Stimulated activated CD4-positive, alpha-beta T cell treated with anti-CD3 and anti-CD28 coated beads, Interleukin-12 subunit alpha, Interleukin-12 subunit beta, amount 100 ng/mL, for 48 hours (primary cell): Measurements from ENCODE around the gene ANK2.

Experiments used
- DNase-seq, 3 donors: peaks; one replicate each; pipeline ENCODE4 v3.0.0-alpha.2; 2020; ENCODE audit warnings: low read depth in 2 of 3, low spot score in 1 of 3

The ANK2 gene

DNA sequence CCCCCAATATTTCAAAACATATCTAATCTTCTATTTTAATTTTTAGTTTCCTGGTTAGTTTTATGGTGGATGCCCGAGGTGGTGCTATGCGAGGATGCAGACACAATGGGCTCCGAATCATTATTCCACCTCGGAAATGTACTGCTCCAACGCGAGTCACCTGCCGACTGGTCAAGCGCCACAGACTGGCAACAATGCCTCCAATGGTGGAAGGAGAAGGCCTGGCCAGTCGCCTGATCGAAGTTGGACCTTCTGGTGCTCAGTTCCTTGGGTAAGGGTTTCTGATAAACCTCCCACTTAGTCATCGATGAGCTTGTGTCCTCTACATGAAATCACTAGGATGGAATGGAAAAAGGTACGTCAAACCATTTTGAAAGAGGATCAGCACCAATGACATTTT lies 280.7 kb downstream of the ANK2 start:
- no peak for DNase-seq

GRCh38 chr4:113331811-113332210 lies 282.4 kb downstream of the ANK2 start:
- no peak for DNase-seq

DNA sequence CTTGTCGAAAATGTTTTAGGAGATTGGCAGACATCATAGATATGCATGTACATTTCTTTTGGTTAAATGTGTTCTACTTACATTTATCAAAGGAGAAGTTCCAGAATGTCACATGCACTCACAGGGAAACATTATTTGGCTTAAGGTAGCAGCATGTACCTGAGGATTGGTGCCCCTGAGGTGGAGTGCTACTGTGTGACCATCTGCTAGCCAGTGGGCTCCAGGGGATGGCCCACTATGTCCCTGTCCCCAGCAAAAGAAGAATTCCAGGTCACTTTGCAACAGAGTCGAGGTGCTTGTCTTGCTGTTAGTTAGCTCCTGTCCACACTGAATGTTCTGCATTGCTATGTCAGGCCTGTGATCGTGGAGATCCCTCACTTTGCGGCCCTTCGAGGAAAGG lies 283.2 kb downstream of the ANK2 start:
- no peak for DNase-seq

DNA sequence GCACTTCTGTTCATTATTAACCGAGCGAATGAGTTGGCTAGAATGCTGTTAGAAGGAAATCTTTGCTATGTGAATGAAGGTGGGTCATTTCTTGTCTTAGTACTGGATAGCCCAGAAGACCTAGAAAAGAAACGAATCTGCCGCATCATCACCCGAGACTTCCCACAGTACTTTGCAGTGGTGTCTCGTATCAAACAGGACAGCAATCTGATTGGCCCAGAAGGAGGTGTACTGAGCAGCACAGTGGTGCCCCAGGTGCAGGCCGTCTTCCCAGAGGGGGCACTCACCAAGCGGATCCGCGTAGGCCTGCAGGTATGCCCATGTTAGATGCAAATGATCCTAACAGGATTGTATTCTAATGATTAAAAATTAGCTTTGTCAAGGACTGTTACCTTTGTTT lies 286.3 kb downstream of the ANK2 start:
- DNase-seq, result no peak

- DNase-seq, result no peak
Measured at GRCh38 chr4:113336556-113336955, 287.1 kb downstream of the ANK2 start.

GRCh38 chr4:113339430-113339813 lies 290.0 kb downstream of the ANK2 start:
- DNase-seq, result no peak

GRCh38 chr4:113344100-113344499 lies 294.6 kb downstream of the ANK2 start:
- no peak for DNase-seq

GRCh38 chr4:113347245-113347644 lies 297.8 kb downstream of the ANK2 start:
- no peak for DNase-seq

DNA sequence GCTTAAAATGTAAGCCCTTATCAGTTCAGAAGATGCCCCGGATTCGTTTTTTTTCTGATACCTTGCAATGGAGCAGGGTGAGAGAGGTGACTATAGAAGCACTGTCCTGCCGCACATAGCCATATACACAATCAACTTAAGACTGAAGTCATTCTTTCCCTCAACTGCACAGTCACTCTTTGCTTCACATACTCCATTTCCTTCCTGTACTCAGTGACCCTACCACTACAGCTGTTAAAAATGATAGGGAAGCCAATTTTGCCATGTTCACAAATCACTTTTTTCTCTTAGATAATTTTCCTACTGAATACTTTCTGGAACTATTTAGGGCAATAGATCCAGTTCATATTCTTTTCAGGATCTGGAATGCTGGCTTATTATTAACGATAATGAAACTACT lies 300.0 kb downstream of the ANK2 start:
- no peak for DNase-seq

- no peak for DNase-seq
Measured at GRCh38 chr4:113350576-113350975, 301.1 kb downstream of the ANK2 start.

- peak; percentile 61 to 75 (median 67) for DNase-seq
Measured at GRCh38 chr4:113355550-113356371, 306.3 kb downstream of the ANK2 start.

DNA sequence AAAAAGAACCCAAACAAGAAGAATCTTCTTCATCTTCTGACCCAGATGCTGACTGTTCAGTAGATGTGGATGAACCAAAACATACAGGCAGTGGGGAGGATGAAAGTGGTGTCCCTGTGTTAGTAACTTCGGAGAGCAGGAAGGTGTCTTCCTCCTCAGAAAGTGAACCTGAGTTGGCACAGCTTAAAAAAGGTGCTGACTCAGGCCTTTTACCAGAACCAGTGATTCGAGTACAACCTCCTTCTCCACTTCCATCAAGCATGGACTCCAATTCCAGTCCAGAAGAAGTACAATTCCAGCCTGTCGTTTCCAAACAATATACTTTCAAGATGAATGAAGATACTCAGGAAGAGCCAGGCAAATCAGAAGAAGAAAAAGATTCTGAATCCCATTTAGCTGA lies 307.0 kb downstream of the ANK2 start:
- no peak for DNase-seq

DNA sequence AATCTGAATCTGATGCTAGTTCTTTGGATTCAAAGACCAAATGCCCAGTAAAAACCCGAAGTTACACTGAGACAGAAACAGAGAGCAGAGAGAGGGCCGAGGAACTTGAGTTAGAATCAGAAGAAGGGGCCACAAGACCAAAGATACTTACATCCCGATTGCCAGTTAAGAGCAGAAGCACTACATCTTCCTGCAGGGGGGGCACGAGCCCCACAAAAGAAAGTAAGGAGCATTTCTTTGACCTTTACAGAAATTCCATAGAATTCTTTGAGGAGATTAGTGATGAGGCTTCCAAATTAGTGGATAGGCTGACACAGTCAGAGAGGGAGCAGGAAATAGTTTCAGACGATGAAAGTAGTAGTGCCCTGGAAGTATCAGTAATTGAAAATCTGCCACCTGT lies 309.3 kb downstream of the ANK2 start:
- DNase-seq, result no peak

DNA sequence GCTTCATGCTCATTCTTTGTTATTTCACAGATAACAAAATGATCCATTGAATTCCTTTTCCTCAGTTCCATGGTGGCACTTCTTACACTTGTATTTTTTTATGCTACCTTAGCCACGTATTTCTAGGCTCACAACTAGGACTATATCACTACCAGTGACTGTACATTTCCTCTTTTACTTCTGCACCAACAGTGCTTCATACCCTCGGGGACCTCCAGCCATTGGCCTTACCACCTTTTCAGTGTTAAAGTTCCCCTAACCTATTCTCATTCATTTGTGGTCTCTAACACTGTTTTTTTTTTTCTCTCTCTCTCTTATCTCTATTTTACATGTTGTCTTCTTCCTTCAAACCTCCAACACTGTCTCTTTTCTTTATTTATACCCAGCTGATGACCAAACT lies 315.9 kb downstream of the ANK2 start:
- no peak for DNase-seq

GRCh38 chr4:113368056-113368455 lies 318.6 kb downstream of the ANK2 start:
- no peak for DNase-seq

DNA sequence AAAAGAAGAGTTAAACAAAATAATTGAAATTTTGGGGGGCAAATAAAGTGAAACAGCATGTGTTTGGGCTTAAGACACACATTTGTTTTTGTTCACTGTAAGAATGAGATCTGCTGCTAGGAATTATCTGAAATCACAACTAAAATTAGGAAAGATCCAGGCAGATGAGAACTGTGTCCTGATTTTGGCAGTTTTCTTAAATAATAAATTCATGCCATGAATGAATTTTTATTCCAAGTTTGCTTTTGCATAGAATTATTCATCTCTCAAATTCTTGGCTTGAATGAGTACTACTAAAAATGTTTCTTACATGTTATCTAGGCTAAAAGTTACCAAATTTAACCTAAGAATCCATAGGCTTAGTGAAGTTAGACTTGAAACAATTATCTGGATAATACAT lies 321.7 kb downstream of the ANK2 start:
- no peak for DNase-seq

- DNase-seq, result no peak
Measured at GRCh38 chr4:113375964-113376666, 326.7 kb downstream of the ANK2 start.

DNA sequence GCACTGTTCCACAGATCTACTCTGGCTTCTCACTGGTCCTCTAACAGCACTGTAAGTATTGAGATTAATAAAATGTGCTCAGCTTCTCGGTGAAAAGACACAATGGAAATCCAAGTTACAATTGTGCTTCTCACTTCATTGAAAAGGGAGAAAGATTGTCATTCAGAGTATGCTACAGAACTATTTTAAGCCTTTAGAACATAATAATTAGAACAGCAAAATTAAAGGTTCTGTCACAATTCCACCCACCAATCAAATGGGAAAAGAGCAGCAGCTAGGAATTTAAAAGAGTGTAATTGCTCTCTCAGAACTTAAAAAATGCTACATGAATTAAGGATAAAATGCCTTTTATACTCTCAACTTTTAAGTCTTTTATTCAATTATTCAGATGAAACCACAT lies 329.4 kb downstream of the ANK2 start:
- DNase-seq, result no peak

GRCh38 chr4:113382704-113383103 lies 333.3 kb downstream of the ANK2 start:
- DNase-seq, result no peak

DNA sequence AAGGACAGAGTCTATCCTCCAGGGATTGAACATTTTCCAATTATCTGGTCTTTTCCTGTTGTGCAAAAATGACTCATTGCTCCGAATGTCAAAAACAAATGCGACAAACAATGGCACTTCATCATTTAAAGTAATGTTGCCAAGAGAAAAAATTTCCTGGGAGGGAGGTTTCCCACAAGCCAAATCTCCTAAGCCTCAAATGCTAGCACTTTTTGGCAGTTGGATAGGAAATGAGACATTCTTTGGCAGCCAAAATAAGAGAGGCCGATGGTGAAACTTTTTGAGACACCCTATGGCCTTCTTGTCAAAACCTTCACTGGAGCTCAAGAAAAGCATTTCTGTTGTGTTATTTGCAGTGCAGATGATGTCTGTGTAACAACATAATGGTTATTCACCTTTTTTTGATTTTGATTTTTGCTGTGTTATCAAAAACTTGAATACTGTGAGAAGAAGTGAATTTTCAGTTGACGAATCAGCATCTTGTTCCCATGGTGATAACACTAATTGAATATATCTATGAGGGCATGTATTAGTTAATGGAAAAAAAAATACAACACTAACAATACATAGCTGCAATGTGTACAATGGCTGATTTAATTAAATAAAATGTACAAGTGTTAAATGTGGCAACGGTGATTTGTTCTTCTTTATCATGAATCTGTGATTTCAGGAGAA lies 333.8 kb downstream of the ANK2 start:
- no peak for DNase-seq

- no peak for DNase-seq
Measured at GRCh38 chr4:113384600-113384999, 335.1 kb downstream of the ANK2 start.

GRCh38 chr4:113385281-113385899 lies 335.9 kb downstream of the ANK2 start:
- DNase-seq, result no peak
